GM12891 (cell line): ENCODE data around the gene CHSY1.
"Not testable (repeated sequence)": the region's sequence is repeated elsewhere in the genome, so short reads cannot be mapped to it uniquely, and the experiment has no call there.

Experiments
- DNase-seq: peaks from one replicate; pipeline ENCODE4 v3.0.0; 2011; ENCODE audit warnings: low spot score; ENCODE audit not compliant: insufficient read length
- FAIRE-seq: peaks from 2 replicates; lab custom pipeline; 2011; peaks lifted over from hg19 to GRCh38; lab: Jason Lieb, UNC
- PAX5 ChIP-seq: IDR thresholded peaks from 2 replicates; pipeline ENCODE4 v1.6.1; 2011; ENCODE audit warnings: low read length, moderate library complexity, mild to moderate bottlenecking; ENCODE audit not compliant: insufficient read depth, severe bottlenecking
- POLR2A ChIP-seq: IDR thresholded peaks from 2 replicates; pipeline ENCODE4 v1.6.1; 2011; ENCODE audit warnings: low read depth, low read length, control low read depth
- POLR2AphosphoS5 ChIP-seq: IDR thresholded peaks from 2 replicates; pipeline ENCODE4 v1.6.1; 2011; ENCODE audit warnings: low read depth, low read length, control low read depth
- POU2F2 ChIP-seq: IDR thresholded peaks from 2 replicates; pipeline ENCODE4 v1.6.1; 2011; ENCODE audit warnings: low read depth, mild to moderate bottlenecking, control low read depth, low read length, moderate library complexity
- SPI1 ChIP-seq: IDR thresholded peaks from 2 replicates; pipeline ENCODE4 v1.6.1; 2011; ENCODE audit warnings: low read depth, low read length, control low read depth
- TAF1 ChIP-seq: IDR thresholded peaks from 2 replicates; pipeline ENCODE4 v1.6.1; 2011; ENCODE audit warnings: low read depth, low read length, control low read depth

The CHSY1 gene

GRCh38 chr15:101232677-101233076, 19.2 kb downstream of the CHSY1 start:
- no peak for FAIRE-seq
- no peak for DNase-seq
- TF ChIP-seq PAX5 (no peak), POLR2A (no peak), TAF1 (no peak), POLR2AphosphoS5 (no peak), POU2F2 (no peak), SPI1 (no peak)

- no peak for DNase-seq
- no peak for TF ChIP-seq POLR2AphosphoS5
- no peak for TF ChIP-seq PAX5
- TF ChIP-seq SPI1 = no peak
- no peak for TF ChIP-seq TAF1
- TF ChIP-seq POU2F2 = no peak
- no peak for TF ChIP-seq POLR2A
- FAIRE-seq = no peak
These were observed 23.5 kb downstream of the CHSY1 start for GRCh38 chr15:101228313-101228712.

GRCh38 chr15:101225658-101226057, 26.2 kb downstream of the CHSY1 start:
- TF ChIP-seq POLR2AphosphoS5 = no peak
- TF ChIP-seq POU2F2 = no peak
- no peak for TF ChIP-seq SPI1
- FAIRE-seq = no peak
- no peak for DNase-seq

- FAIRE-seq = no peak
- TF ChIP-seq POLR2AphosphoS5 (no peak), POU2F2 (no peak), TAF1 (no peak), PAX5 (no peak), SPI1 (no peak), POLR2A (no peak)
- DNase-seq = no peak
These were observed 29.9 kb downstream of the CHSY1 start for GRCh38 chr15:101221902-101222301.

- FAIRE-seq = no peak
- DNase-seq = no peak
- no peak for TF ChIP-seq SPI1
- TF ChIP-seq POLR2AphosphoS5 = no peak
- TF ChIP-seq TAF1 = no peak
- TF ChIP-seq POLR2A = no peak
- no peak for TF ChIP-seq POU2F2
- TF ChIP-seq PAX5 = no peak
These were observed 31.8 kb downstream of the CHSY1 start for GRCh38 chr15:101220060-101220459.

GRCh38 chr15:101219441-101219840, 32.4 kb downstream of the CHSY1 start:
- DNase-seq = no peak
- TF ChIP-seq POLR2AphosphoS5 (no peak), TAF1 (no peak)
- no peak for FAIRE-seq

GRCh38 chr15:101217446-101217845, 34.4 kb downstream of the CHSY1 start:
- DNase-seq (no peak), FAIRE-seq (no peak)
- TF ChIP-seq PAX5 (no peak), POLR2AphosphoS5 (no peak), TAF1 (no peak), POU2F2 (no peak), POLR2A (no peak)

- TF ChIP-seq SPI1 = no peak
- no peak for TF ChIP-seq POU2F2
- no peak for TF ChIP-seq POLR2AphosphoS5
- no peak for TF ChIP-seq POLR2A
- TF ChIP-seq PAX5 = no peak
- no peak for TF ChIP-seq TAF1
- FAIRE-seq (no peak), DNase-seq (no peak)
These were observed 35.7 kb downstream of the CHSY1 start for GRCh38 chr15:101216100-101216499.

GRCh38 chr15:101215681-101216080, 36.2 kb downstream of the CHSY1 start:
- TF ChIP-seq POU2F2 (no peak), SPI1 (no peak), TAF1 (no peak), PAX5 (no peak), POLR2A (no peak), POLR2AphosphoS5 (no peak)
- FAIRE-seq = no peak
- DNase-seq = no peak

GRCh38 chr15:101214435-101215097, 37.3 kb downstream of the CHSY1 start:
- not testable (repeated sequence) for DNase-seq, FAIRE-seq

- FAIRE-seq = no peak
- no peak for TF ChIP-seq SPI1
- TF ChIP-seq POU2F2 = no peak
- TF ChIP-seq PAX5 = no peak
- TF ChIP-seq POLR2A = no peak
- no peak for TF ChIP-seq POLR2AphosphoS5
- no peak for TF ChIP-seq TAF1
- DNase-seq = no peak
These were observed 38.3 kb downstream of the CHSY1 start for GRCh38 chr15:101213570-101213969.
